ENCODE data around the gene ATF6B.
"Not testable (repeated sequence)": the region's sequence is repeated elsewhere in the genome, so short reads cannot be mapped to it uniquely, and the experiment has no call there.

ATF6B gene

DNA sequence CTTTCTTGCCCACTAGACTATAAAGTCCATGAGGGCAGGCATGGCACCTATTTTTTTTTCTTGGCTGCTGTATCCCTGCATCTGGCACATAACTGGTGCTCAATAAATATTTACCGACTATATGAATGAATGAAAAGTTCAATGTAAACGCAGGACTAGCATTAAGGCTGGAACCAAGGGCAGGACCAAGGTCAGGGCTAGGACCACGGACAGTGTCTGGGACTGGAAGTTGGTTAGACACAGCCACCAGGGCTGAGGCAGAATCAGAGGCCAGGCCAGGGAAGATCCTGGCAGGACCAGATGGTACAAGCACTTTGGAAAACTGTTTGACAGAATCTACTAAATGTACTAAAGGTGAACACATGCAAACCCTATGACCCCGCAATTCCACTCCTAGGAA is 22.6 kb downstream of the ATF6B start:
- DNase-seq: no peak
- TF ChIP-seq, protein P1, sequence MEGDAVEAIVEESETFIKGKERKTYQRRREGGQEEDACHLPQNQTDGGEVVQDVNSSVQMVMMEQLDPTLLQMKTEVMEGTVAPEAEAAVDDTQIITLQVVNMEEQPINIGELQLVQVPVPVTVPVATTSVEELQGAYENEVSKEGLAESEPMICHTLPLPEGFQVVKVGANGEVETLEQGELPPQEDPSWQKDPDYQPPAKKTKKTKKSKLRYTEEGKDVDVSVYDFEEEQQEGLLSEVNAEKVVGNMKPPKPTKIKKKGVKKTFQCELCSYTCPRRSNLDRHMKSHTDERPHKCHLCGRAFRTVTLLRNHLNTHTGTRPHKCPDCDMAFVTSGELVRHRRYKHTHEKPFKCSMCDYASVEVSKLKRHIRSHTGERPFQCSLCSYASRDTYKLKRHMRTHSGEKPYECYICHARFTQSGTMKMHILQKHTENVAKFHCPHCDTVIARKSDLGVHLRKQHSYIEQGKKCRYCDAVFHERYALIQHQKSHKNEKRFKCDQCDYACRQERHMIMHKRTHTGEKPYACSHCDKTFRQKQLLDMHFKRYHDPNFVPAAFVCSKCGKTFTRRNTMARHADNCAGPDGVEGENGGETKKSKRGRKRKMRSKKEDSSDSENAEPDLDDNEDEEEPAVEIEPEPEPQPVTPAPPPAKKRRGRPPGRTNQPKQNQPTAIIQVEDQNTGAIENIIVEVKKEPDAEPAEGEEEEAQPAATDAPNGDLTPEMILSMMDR (IDR thresholded peaks at IDR 0.05; ENCODE audit: low read depth, low read length): no peak
- Histone ChIP-seq H3K27ac (no peak overlapping the region), H3K36me3 (no peaks in the 10 kb centered on the region), H3K9me3 (ENCODE audit: severe bottlenecking) (peaks cover 5% of the 10 kb centered on the region), H3K4me3 (ENCODE audit: low read depth, low read length) (no peak overlapping the region), H3K27me3 (ENCODE audit: insufficient read depth, low read depth, severe bottlenecking) (peaks cover 25% of the 10 kb centered on the region)

DNA sequence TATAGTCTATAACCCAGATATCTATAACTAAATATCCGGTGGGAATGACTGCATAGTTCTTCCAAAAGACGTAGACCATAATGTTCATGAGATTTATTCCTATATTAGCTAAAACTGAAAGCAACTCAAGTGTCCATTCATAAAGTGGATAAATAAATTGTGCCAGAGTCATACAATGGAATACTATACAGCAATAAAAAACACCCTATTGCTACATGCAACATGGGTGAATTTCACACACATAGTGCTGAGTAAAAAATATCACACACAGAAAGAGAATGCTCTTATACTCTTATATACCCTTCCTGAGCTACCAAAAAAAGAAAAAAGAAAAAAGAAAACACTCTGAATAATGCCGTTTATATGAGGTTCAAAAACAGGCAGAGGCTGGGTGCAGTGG is 25.8 kb downstream of the ATF6B start:
- Histone ChIP-seq H3K27ac (no peak overlapping the region), H3K27me3 (ENCODE audit: insufficient read depth, low read depth, severe bottlenecking) (peaks cover 14% of the 10 kb centered on the region)
- TF ChIP-seq, protein P1 (IDR thresholded peaks at IDR 0.05; ENCODE audit: low read depth, low read length): no peak

DNA sequence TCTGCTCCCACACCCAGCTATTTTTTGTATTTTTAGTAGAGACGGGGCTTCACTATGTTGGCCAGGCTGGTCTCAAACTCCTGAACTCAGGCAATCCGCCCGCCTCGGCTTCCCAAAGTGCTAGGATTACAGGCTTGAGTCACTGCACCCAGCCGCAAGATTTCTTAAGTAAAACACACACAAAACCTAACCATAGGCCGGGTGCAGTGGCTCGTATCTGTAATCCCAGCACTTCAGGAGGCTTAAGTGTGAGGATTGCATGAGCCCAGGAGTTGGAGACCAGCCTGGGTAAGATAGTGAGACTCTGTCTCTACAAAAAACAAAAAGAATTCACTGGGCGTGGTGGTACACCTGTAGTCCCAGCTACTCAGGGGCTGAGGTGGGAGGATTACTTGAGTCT is 27.8 kb downstream of the ATF6B start:
- H3K36me3 ChIP-seq; H3K9me3 ChIP-seq (ENCODE audit: severe bottlenecking); H3K27ac ChIP-seq; H3K4me3 ChIP-seq (ENCODE audit: low read depth, low read length): not testable (repeated sequence)
- H3K27me3 ChIP-seq (ENCODE audit: insufficient read depth, low read depth, severe bottlenecking): peaks cover 26% of the 10 kb centered on the region
- DNase-seq: peak; percentile 62

More for the DNA sequence above, 25.8 kb downstream of the ATF6B start:
- Histone ChIP-seq H3K4me3 (ENCODE audit: low read depth, low read length) (no peak overlapping the region), H3K9me3 (ENCODE audit: severe bottlenecking) (peaks cover 5% of the 10 kb centered on the region), H3K36me3 (no peaks in the 10 kb centered on the region)
- DNase-seq: no peak

DNA sequence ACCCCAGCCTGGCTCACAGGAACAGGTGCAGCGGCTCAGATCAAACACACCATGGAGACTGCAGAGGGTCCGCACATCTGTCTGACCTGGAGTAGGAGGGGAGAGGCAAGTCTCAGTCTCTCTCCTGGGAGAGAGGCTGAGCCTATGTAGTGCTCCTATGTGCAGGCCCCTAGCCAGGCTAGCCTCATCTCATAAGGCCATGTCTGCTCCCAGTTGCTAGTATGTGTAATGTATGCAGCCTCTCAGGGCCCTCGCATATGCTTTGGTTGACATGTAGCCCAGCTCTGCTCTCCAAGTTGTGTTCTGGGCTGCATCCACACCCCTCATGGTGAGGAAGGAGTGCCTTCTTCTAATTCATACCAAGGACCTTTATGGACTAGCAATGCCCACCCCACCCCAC is 30.7 kb downstream of the ATF6B start:
- DNase-seq: no peak
- Histone ChIP-seq H3K27ac (no peak overlapping the region), H3K9me3 (ENCODE audit: severe bottlenecking) (peaks cover 5% of the 10 kb centered on the region), H3K36me3 (no peaks in the 10 kb centered on the region), H3K4me3 (ENCODE audit: low read depth, low read length) (no peak overlapping the region), H3K27me3 (ENCODE audit: insufficient read depth, low read depth, severe bottlenecking) (peaks cover 34% of the 10 kb centered on the region)
- TF ChIP-seq, protein P1 (IDR thresholded peaks at IDR 0.05; ENCODE audit: low read depth, low read length): no peak

DNA sequence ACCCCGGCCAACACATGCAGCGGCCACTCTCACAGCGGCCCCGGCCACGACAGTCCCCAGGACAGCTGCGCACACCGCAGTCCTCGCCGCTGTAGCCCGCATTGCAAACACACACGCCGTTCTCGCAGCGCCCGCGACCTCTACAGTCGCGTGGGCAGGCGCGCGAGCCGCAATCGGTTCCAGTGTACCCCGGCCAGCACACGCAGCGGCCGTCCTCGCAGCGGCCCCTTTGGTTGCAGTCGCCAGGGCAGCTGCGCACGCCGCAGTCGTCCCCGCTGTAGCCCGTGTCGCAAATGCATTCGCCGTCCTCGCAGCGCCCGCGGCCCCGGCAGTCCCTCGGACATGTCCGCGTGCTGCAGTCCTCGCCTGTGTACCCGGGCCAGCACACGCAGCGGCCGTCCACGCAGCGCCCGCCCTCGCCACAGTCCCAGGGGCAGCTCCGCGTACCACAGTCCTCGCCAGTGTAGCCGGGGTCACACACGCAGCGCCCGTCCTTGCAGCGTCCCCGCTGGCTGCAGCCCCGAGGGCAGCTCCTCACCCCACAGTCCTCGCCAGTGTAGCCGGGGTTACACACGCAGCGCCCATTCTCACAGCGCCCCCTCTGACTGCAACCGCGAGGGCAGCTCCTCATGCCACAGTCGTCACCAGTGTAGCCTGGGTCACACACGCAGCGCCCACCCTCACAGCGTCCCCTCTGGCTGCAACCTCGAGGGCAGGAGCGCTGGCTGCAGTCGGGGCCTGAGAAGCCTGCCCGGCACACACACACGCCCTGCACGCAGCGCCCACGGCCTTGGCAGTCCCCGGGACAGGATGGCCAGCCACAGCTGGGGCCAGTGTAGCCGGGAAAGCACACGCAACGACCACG is 31.4 kb downstream of the ATF6B start:
- Histone ChIP-seq H3K9me3 (ENCODE audit: severe bottlenecking) (no peaks in the 10 kb centered on the region), H3K36me3 (no peaks in the 10 kb centered on the region), H3K27ac (no peak overlapping the region), H3K4me3 (ENCODE audit: low read depth, low read length) (peak overlapping the region; percentile 42), H3K27me3 (ENCODE audit: insufficient read depth, low read depth, severe bottlenecking) (peaks cover 34% of the 10 kb centered on the region)
- peak; percentile 75 for DNase-seq
- TF ChIP-seq, protein P1 (IDR thresholded peaks at IDR 0.05; ENCODE audit: low read depth, low read length): peak; percentile 97

DNA sequence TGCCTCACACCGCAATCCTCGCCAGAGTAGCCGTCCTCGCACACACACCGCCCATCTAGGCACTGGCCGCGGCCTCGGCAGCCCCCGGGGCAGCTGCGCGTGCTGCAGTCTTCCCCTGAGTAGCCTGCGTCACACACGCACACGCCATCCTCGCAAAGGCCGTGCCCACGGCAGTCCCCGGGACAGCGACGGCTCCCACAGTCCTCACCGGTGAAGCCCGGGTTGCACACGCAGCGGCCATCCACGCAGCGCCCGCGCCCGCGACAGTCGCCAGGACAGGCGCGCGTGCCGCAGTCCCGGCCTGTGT is 32.0 kb downstream of the ATF6B start:
- Histone ChIP-seq H3K4me3 (ENCODE audit: low read depth, low read length) (peak overlapping the region; percentile 42), H3K27me3 (ENCODE audit: insufficient read depth, low read depth, severe bottlenecking) (peaks cover 34% of the 10 kb centered on the region), H3K27ac (no peak overlapping the region), H3K9me3 (ENCODE audit: severe bottlenecking) (no peaks in the 10 kb centered on the region), H3K36me3 (no peaks in the 10 kb centered on the region)
- TF ChIP-seq, protein P1 (IDR thresholded peaks at IDR 0.05; ENCODE audit: low read depth, low read length): no peak
- DNase-seq: no peak

Data from WERI-Rb-1 (cell line).